ENCODE results near the gene SLIT1. TPM values are rescaled to one million over a fixed set of nuclear protein-coding genes. Genes with fewer than 3 reads are reported as not detected.

The SLIT1 gene
- total RNA-seq, 2 donors from 2014 or later: 0.14 to 0.35 TPM

DNA sequence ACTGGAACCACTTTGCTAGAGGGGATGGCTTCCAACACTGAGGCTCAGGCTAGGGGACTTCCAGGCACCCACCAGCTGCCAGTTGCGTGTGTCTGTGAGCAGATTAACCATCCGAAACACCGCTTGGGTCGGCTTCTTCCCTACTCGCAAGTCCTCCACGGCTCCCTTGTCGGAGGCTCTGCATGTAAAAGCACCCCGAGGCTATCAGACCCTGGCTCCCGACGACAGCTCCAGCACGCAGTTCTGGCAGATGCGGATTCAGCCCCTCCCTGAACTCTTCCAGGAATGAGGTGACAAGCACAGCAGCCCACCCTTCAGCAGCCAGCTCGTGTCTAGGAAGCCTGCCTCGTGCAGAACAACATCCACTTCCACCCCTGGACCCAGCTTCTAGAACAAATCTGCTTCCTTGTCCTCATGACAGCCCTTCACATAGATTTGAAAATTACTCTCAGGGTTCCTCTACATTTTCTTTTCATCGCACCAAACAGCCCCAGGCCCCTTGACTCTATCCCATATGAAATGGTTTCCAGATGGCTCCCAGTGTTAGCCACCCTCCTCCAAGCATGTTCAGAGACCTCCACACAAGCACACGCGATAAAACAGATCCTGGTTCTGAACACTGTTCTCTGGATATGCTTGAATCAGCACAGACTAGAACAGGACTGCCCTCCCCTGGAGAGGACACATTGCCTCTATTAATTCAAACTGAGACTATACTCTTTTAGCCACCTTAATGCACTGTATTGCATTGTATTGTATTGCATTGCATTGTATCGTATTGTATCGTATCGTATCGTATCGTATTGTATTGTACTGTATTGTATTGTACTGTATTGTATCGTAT lies 44.6 kb downstream of the SLIT1 start:
- no peaks in the 10 kb centered on the region for H3K4me1 ChIP-seq (ENCODE audit: control insufficient read depth in 1 of 2, low read depth in 2 of 2)
- no peaks in the 10 kb centered on the region for H3K9me3 ChIP-seq
- H3K4me3 ChIP-seq: no peak overlapping the region
- ATAC-seq (ENCODE audit: insufficient number of reproducible peaks, low FRiP score, low read depth) (no peak), DNase-seq (ENCODE audit: low spot score) (no peak)
- H3K27me3 ChIP-seq (replicated peaks; ENCODE audit: insufficient read depth): no peaks in the 10 kb centered on the region
- no peak overlapping the region for H3K27ac ChIP-seq
- TF ChIP-seq, protein P1, sequence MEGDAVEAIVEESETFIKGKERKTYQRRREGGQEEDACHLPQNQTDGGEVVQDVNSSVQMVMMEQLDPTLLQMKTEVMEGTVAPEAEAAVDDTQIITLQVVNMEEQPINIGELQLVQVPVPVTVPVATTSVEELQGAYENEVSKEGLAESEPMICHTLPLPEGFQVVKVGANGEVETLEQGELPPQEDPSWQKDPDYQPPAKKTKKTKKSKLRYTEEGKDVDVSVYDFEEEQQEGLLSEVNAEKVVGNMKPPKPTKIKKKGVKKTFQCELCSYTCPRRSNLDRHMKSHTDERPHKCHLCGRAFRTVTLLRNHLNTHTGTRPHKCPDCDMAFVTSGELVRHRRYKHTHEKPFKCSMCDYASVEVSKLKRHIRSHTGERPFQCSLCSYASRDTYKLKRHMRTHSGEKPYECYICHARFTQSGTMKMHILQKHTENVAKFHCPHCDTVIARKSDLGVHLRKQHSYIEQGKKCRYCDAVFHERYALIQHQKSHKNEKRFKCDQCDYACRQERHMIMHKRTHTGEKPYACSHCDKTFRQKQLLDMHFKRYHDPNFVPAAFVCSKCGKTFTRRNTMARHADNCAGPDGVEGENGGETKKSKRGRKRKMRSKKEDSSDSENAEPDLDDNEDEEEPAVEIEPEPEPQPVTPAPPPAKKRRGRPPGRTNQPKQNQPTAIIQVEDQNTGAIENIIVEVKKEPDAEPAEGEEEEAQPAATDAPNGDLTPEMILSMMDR (IDR thresholded peaks at IDR 0.05): no peak
- H3K36me3 ChIP-seq: no peaks in the 10 kb centered on the region

- Histone ChIP-seq H3K4me1 (ENCODE audit: control insufficient read depth in 1 of 2, low read depth in 2 of 2) (no peaks in the 10 kb centered on the region), H3K27ac (no peak overlapping the region), H3K4me3 (no peak overlapping the region), H3K36me3 (no peaks in the 10 kb centered on the region), H3K9me3 (no peaks in the 10 kb centered on the region), H3K27me3 (replicated peaks; ENCODE audit: insufficient read depth) (no peaks in the 10 kb centered on the region)
- ATAC-seq (ENCODE audit: insufficient number of reproducible peaks, low FRiP score, low read depth): no peak
- TF ChIP-seq, protein P1 (IDR thresholded peaks at IDR 0.05): no peak
- DNase-seq (ENCODE audit: low spot score): no peak
These were observed 45.5 kb downstream of the SLIT1 start for GRCh38 chr10:97140049-97140846.

GRCh38 chr10:97139651-97140048 lies 46.1 kb downstream of the SLIT1 start:
- TF ChIP-seq, protein P1 (IDR thresholded peaks at IDR 0.05): no peak
- H3K27ac ChIP-seq: no peak overlapping the region
- H3K4me1 ChIP-seq (ENCODE audit: control insufficient read depth in 1 of 2, low read depth in 2 of 2): no peaks in the 10 kb centered on the region
- H3K36me3 ChIP-seq: no peaks in the 10 kb centered on the region
- ATAC-seq (ENCODE audit: insufficient number of reproducible peaks, low FRiP score, low read depth) (no peak), DNase-seq (ENCODE audit: low spot score) (no peak)
- no peaks in the 10 kb centered on the region for H3K27me3 ChIP-seq (replicated peaks; ENCODE audit: insufficient read depth)
- no peak overlapping the region for H3K4me3 ChIP-seq
- H3K9me3 ChIP-seq: no peaks in the 10 kb centered on the region

- Histone ChIP-seq H3K27ac (no peak overlapping the region), H3K4me3 (no peak overlapping the region), H3K36me3 (no peaks in the 10 kb centered on the region), H3K9me3 (no peaks in the 10 kb centered on the region), H3K4me1 (ENCODE audit: control insufficient read depth in 1 of 2, low read depth in 2 of 2) (no peaks in the 10 kb centered on the region), H3K27me3 (replicated peaks; ENCODE audit: insufficient read depth) (no peaks in the 10 kb centered on the region)
- ATAC-seq (ENCODE audit: insufficient number of reproducible peaks, low FRiP score, low read depth) (no peak), DNase-seq (ENCODE audit: low spot score) (no peak)
- TF ChIP-seq, protein P1 (IDR thresholded peaks at IDR 0.05): no peak
These were observed 46.9 kb downstream of the SLIT1 start for GRCh38 chr10:97138846-97139245.

GRCh38 chr10:97138174-97138573 lies 47.6 kb downstream of the SLIT1 start:
- Histone ChIP-seq H3K4me3 (no peak overlapping the region), H3K27me3 (replicated peaks; ENCODE audit: insufficient read depth) (no peaks in the 10 kb centered on the region), H3K9me3 (no peaks in the 10 kb centered on the region), H3K36me3 (no peaks in the 10 kb centered on the region), H3K27ac (no peak overlapping the region), H3K4me1 (ENCODE audit: control insufficient read depth in 1 of 2, low read depth in 2 of 2) (no peaks in the 10 kb centered on the region)
- TF ChIP-seq, protein P1 (IDR thresholded peaks at IDR 0.05): no peak
- ATAC-seq (ENCODE audit: insufficient number of reproducible peaks, low FRiP score, low read depth) (no peak), DNase-seq (ENCODE audit: low spot score) (no peak)
